Measurements from ENCODE around the gene ZDHHC14.

Gene ZDHHC14

DNA sequence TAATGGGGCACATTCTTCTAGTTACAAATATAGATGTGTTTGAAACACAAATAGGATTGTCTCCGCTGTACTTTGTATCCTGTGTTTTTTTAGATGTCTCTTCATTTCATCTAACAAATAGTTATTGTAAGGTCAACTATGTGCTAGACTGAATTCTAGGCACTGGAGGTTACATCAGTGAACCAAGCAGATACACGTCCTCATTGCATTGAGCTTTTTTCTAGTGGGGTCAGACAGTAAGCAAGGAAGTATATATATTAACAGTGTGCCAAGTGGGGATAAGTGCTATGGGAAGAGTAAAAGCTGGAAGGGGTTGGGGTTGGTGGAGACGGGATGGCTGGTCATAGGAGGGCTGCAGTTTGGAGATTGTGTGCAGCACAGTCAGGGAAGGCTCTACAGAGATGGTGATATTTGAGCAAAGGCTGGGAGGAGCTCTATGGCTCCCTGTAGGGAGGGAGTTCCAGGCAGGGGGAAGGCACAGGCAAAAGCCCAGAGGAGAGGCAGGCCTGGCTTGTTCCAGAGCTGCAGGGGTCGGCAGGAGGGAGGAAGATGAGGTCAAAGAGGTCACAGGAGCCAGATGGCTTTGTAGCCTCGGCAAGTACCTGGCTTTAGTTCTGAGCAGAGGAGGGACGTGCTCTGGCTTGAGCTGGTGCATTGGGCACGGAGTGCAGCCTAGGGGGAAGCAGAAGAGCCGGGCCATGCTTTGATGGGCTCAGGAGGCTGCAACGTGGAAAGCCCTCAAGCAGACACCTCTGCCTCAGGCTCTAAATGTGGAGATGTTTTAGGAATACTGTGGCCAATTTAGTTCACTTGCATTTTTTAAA is 152.3 kb downstream of the ZDHHC14 start:
- no peak for DNase-seq (ENCODE audit: low spot score)
- TF ChIP-seq, protein P1, sequence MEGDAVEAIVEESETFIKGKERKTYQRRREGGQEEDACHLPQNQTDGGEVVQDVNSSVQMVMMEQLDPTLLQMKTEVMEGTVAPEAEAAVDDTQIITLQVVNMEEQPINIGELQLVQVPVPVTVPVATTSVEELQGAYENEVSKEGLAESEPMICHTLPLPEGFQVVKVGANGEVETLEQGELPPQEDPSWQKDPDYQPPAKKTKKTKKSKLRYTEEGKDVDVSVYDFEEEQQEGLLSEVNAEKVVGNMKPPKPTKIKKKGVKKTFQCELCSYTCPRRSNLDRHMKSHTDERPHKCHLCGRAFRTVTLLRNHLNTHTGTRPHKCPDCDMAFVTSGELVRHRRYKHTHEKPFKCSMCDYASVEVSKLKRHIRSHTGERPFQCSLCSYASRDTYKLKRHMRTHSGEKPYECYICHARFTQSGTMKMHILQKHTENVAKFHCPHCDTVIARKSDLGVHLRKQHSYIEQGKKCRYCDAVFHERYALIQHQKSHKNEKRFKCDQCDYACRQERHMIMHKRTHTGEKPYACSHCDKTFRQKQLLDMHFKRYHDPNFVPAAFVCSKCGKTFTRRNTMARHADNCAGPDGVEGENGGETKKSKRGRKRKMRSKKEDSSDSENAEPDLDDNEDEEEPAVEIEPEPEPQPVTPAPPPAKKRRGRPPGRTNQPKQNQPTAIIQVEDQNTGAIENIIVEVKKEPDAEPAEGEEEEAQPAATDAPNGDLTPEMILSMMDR (IDR thresholded peaks at IDR 0.05; ENCODE audit: extremely low read depth, missing control alignments) = no peak

DNA sequence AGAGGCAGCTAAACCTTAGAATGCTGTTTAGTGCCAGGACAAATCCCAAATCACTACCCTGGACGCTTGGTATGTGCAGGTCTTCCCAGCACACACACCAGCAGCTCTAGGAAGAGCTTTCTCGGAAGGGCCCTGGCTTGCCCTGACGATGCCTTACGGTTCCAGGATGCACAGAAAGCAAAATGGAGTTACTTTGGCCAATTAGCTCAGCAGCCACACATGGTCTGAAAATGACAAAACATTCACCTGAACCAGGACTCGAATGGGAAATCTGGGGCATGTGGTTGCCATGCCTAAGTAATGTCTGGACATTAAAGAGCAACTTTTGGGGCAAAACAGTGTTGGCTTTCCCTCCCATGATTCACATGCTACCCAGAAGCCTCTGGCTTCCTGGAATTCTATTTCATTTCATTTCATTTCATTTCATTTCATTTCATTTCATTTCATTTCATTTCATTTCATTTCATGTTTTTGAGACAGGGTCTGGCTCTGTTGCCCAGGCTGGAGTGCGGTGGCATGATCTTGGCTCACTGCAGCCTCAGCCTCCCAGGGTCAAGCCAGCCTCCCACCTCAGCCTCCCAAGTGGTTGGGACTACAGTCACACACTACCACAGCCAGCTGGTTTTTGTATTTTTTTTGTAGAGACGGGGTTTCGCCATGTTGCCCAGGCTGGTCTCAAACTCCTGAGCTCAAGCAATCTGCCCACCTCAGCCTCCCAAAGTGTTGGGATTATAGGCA is 153.3 kb downstream of the ZDHHC14 start:
- DNase-seq (ENCODE audit: low spot score) = no peak
- TF ChIP-seq, protein P1 (IDR thresholded peaks at IDR 0.05; ENCODE audit: extremely low read depth, missing control alignments) = no peak

DNA sequence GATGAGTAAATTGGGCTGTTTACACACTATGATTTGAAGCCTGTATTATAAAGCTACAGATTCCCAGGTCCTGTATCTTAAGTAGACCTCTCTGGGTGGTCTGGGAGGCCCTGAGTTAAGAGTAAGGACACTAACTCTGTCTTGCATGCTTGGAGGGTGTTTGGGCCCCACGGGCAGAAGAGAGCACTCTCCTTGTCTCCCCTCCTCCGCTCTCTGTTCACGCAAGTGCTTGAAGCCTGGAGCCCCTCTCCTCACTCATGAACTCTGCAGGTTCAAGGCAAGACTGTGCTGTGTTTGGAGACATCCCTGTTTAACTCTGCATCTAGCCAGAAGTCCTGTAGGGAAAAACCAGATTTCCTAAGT is 154.0 kb downstream of the ZDHHC14 start:
- DNase-seq (ENCODE audit: low spot score) = no peak
- TF ChIP-seq, protein P1 (IDR thresholded peaks at IDR 0.05; ENCODE audit: extremely low read depth, missing control alignments) = no peak

DNA sequence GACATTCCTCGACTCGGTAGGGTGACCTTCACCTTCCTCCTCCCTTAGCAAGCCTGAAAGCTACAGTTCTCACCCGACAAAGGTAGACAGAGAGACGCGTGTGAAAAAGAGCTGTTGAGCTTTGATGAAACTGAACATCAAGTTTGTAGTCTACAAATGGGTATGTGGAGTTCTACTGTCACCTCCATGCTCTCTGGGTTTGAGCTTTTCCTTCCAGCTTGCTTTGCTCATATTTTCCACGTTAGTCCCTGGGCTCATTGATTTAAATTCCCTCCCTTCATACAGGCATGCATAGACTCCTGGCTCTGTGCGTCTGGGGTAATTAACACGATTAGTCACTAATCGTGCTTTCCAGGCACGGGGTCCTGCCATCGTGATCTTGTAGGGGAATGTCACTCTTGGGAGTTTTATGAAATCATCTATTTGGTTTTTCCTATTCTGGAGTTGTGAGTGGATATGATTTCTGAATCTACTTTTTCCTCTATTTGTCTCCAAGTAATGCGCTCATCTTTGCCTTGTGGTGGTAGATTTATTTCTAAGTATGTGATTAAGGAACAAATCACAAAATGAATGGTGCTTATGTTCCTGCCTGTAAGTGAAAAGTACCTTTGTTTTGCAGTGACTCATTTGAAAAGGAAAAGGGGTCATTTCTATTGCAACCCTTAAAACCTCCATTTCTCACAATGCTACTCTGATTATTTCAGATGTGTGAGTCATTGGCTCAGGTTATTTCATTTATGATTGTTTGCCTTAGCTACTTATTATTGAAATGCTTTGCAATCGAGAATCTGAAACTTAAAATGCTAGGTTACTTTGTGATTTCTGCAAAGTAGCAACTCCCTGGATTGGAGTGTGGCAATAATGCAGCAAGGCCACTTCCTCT is 154.6 kb downstream of the ZDHHC14 start:
- TF ChIP-seq, protein P1 (IDR thresholded peaks at IDR 0.05; ENCODE audit: extremely low read depth, missing control alignments) = no peak
- peak; percentile 29 for DNase-seq (ENCODE audit: low spot score)

DNA sequence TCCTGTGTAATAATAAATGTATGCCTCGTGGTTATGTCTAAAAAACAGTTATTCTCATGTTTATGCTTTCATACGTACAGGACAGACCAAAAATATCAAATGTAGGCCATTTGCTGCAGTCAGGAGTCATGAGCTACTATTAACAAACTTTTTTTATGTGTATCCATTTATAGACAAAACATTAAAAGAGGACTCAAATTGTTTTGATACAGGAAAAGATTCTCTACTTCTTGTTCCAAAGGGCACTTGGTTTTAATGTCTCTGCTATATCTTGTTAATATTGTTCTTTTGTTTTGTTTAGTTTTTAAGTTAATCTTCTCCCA is 155.2 kb downstream of the ZDHHC14 start:
- TF ChIP-seq, protein P1 (IDR thresholded peaks at IDR 0.05; ENCODE audit: extremely low read depth, missing control alignments) = no peak
- no peak for DNase-seq (ENCODE audit: low spot score)

DNA sequence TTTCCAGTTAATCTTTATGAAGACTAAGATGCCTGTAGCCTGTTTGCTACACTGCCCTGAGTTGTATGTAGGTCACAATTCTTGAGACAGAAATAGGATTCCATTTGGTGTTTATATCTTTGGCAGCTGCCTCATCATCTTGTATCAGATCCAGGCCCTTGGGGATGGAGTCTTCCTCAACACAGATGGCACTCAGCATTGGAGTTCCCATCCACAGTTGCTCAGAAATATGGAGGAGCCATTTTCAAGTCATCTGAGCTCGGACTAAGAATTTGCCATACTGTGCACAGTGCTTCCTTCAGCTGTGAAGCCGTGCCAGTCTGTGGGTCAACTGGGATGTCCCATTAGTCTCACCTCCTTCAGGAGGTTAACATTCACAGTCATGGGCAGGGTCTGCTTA is 156.6 kb downstream of the ZDHHC14 start:
- no peak for DNase-seq (ENCODE audit: low spot score)
- TF ChIP-seq, protein P1 (IDR thresholded peaks at IDR 0.05; ENCODE audit: extremely low read depth, missing control alignments) = no peak
